ENCODE results near the gene CACNG3.

CACNG3 gene

GRCh38 chr16:24262816-24263215 lies 6.7 kb downstream of the CACNG3 start:
- Histone ChIP-seq H3K79me1 (ENCODE audit: low read length) (no peaks in the 10 kb centered on the region), H3K18ac (ENCODE audit: low read length) (no peak overlapping the region), H3K79me2 (ENCODE audit: control insufficient read depth, insufficient read depth, low read length) (no peaks in the 10 kb centered on the region), H2BK5ac (ENCODE audit: low read length) (no peak overlapping the region), H3K56ac (ENCODE audit: low read length) (no peak overlapping the region), H3K4me2 (ENCODE audit: low read length) (no peak overlapping the region), H4K5ac (ENCODE audit: low read length) (no peak overlapping the region), H3K36me3 (ENCODE audit: control insufficient read depth, insufficient read depth, low read length) (no peaks in the 10 kb centered on the region), H3K4me1 (ENCODE audit: control insufficient read depth, low read depth, low read length) (no peaks in the 10 kb centered on the region), H3K27ac (ENCODE audit: low read depth, low read length) (no peak overlapping the region), H3K27me3 (ENCODE audit: insufficient read depth, low read length, poor library complexity) (no peaks in the 10 kb centered on the region), H3K4ac (ENCODE audit: low read depth, low read length) (no peak overlapping the region), H3K23ac (ENCODE audit: low read length) (no peak overlapping the region), H4K8ac (ENCODE audit: low read depth, low read length) (no peak overlapping the region), H2BK15ac (replicated peaks; ENCODE audit: low read depth) (no peak overlapping the region), H2AK5ac (ENCODE audit: low read length) (no peak overlapping the region), H2BK120ac (ENCODE audit: low read depth, low read length) (no peak overlapping the region), H3K4me3 (ENCODE audit: low read length) (no peak overlapping the region), H3K9ac (ENCODE audit: low read length) (no peak overlapping the region)
- no peak for DNase-seq

GRCh38 chr16:24270721-24271442 lies 14.7 kb downstream of the CACNG3 start:
- H2AK5ac ChIP-seq (ENCODE audit: low read length): no peak overlapping the region
- no peak overlapping the region for H2BK15ac ChIP-seq (replicated peaks; ENCODE audit: low read depth)
- no peaks in the 10 kb centered on the region for H3K79me1 ChIP-seq (ENCODE audit: low read length)
- no peaks in the 10 kb centered on the region for H3K79me2 ChIP-seq (ENCODE audit: control insufficient read depth, insufficient read depth, low read length)
- no peak overlapping the region for H2BK120ac ChIP-seq (ENCODE audit: low read depth, low read length)
- H3K27ac ChIP-seq (ENCODE audit: low read depth, low read length): no peak overlapping the region
- no peak overlapping the region for H2BK5ac ChIP-seq (ENCODE audit: low read length)
- no peak overlapping the region for H3K4me2 ChIP-seq (ENCODE audit: low read length)
- H3K4me3 ChIP-seq (ENCODE audit: low read length): no peak overlapping the region
- H3K36me3 ChIP-seq (ENCODE audit: control insufficient read depth, insufficient read depth, low read length): no peaks in the 10 kb centered on the region
- DNase-seq: peak; percentile 31
- no peak overlapping the region for H3K23ac ChIP-seq (ENCODE audit: low read length)
- WGBS (ENCODE audit: extremely low coverage, insufficient coverage, low lambda C conversion rate): no CpG with 5 or more reads among the region's 7 CpGs
- no peak overlapping the region for H4K8ac ChIP-seq (ENCODE audit: low read depth, low read length)
- no peaks in the 10 kb centered on the region for H3K27me3 ChIP-seq (ENCODE audit: insufficient read depth, low read length, poor library complexity)
- H3K4ac ChIP-seq (ENCODE audit: low read depth, low read length): no peak overlapping the region
- no peak overlapping the region for H3K56ac ChIP-seq (ENCODE audit: low read length)
- no peaks in the 10 kb centered on the region for H3K4me1 ChIP-seq (ENCODE audit: control insufficient read depth, low read depth, low read length)
- H4K5ac ChIP-seq (ENCODE audit: low read length): no peak overlapping the region
- H3K9ac ChIP-seq (ENCODE audit: low read length): no peak overlapping the region
- H3K18ac ChIP-seq (ENCODE audit: low read length): no peak overlapping the region

DNA sequence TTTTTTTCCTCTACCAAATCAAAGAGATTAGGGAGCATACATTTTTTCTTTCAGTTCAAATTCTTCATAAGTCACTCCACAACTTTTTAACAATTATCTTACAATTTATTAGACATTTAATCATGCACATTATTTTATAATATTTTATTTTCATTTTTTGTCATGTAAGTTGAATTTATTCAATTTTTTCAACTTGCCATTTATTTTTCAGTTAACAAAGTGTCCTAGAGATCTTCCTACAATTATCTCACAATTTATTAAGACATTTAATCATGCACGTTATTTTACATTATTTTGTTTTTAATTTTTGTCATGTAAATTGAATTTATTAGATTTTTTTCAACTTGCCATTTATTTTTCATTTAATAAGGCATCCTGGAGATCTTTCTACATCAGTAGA lies 16.2 kb downstream of the CACNG3 start:
- Histone ChIP-seq H2BK5ac (ENCODE audit: low read length) (no peak overlapping the region), H3K36me3 (ENCODE audit: control insufficient read depth, insufficient read depth, low read length) (no peaks in the 10 kb centered on the region)
- WGBS (ENCODE audit: extremely low coverage, insufficient coverage, low lambda C conversion rate): 100% methylated on average over 1 of the region's 1 CpG

DNA sequence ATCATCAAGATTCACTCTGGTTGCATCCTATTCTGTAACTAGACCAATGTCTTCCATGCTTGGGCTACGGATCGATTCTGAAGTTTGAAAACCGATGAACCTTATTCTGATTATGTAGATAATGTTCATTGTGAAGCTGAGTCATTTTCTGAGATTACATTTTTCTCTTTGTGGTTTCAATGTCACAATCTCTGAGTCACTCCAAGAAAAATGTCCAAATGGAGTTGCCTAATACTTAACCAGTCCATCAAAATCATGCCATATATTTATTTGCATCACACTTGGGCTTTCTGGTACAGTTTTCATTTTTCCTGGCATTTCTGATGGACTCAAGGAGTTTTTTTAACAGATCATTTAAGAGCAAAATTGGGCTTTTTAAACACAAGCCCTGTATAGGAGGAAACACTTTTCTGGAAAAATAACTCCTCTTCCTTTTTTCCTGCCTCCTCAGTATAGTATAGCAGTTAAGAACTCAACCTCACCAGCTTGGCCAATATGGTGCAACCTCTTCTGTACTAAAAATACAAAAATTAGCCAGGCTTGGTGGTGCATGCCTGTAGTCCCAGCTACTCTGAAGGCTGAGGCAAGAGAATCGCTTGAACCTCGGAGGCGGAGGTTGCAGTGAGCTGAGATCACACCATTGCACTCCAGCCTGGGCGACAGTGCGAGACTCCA lies 17.5 kb downstream of the CACNG3 start:
- no peak overlapping the region for H3K23ac ChIP-seq (ENCODE audit: low read length)
- no peak overlapping the region for H2BK15ac ChIP-seq (replicated peaks; ENCODE audit: low read depth)
- no peak overlapping the region for H4K5ac ChIP-seq (ENCODE audit: low read length)
- H2BK120ac ChIP-seq (ENCODE audit: low read depth, low read length): no peak overlapping the region
- no peak for DNase-seq
- no CpG with 5 or more reads among the region's 8 CpGs for WGBS (ENCODE audit: extremely low coverage, insufficient coverage, low lambda C conversion rate)
- H3K27me3 ChIP-seq (ENCODE audit: insufficient read depth, low read length, poor library complexity): no peaks in the 10 kb centered on the region
- no peaks in the 10 kb centered on the region for H3K79me2 ChIP-seq (ENCODE audit: control insufficient read depth, insufficient read depth, low read length)
- no peaks in the 10 kb centered on the region for H3K79me1 ChIP-seq (ENCODE audit: low read length)
- H3K4ac ChIP-seq (ENCODE audit: low read depth, low read length): no peak overlapping the region
- no peaks in the 10 kb centered on the region for H3K4me1 ChIP-seq (ENCODE audit: control insufficient read depth, low read depth, low read length)
- H4K8ac ChIP-seq (ENCODE audit: low read depth, low read length): no peak overlapping the region
- H3K27ac ChIP-seq (ENCODE audit: low read depth, low read length): no peak overlapping the region
- H2AK5ac ChIP-seq (ENCODE audit: low read length): no peak overlapping the region
- no peak overlapping the region for H2BK5ac ChIP-seq (ENCODE audit: low read length)
- H3K9ac ChIP-seq (ENCODE audit: low read length): no peak overlapping the region
- no peaks in the 10 kb centered on the region for H3K36me3 ChIP-seq (ENCODE audit: control insufficient read depth, insufficient read depth, low read length)
- no peak overlapping the region for H3K4me3 ChIP-seq (ENCODE audit: low read length)
- no peak overlapping the region for H3K18ac ChIP-seq (ENCODE audit: low read length)
- H3K4me2 ChIP-seq (ENCODE audit: low read length): no peak overlapping the region
- no peak overlapping the region for H3K56ac ChIP-seq (ENCODE audit: low read length)

More for the DNA sequence above, 16.2 kb downstream of the CACNG3 start:
- Histone ChIP-seq H3K27ac (ENCODE audit: low read depth, low read length) (no peak overlapping the region), H2BK15ac (replicated peaks; ENCODE audit: low read depth) (no peak overlapping the region), H4K5ac (ENCODE audit: low read length) (no peak overlapping the region), H3K23ac (ENCODE audit: low read length) (no peak overlapping the region), H3K79me1 (ENCODE audit: low read length) (no peaks in the 10 kb centered on the region), H2AK5ac (ENCODE audit: low read length) (no peak overlapping the region), H3K27me3 (ENCODE audit: insufficient read depth, low read length, poor library complexity) (no peaks in the 10 kb centered on the region), H3K4me3 (ENCODE audit: low read length) (no peak overlapping the region), H3K56ac (ENCODE audit: low read length) (no peak overlapping the region), H3K4ac (ENCODE audit: low read depth, low read length) (no peak overlapping the region), H3K4me1 (ENCODE audit: control insufficient read depth, low read depth, low read length) (no peaks in the 10 kb centered on the region), H2BK120ac (ENCODE audit: low read depth, low read length) (no peak overlapping the region), H4K8ac (ENCODE audit: low read depth, low read length) (no peak overlapping the region), H3K79me2 (ENCODE audit: control insufficient read depth, insufficient read depth, low read length) (no peaks in the 10 kb centered on the region), H3K18ac (ENCODE audit: low read length) (no peak overlapping the region), H3K4me2 (ENCODE audit: low read length) (no peak overlapping the region), H3K9ac (ENCODE audit: low read length) (no peak overlapping the region)
- no peak for DNase-seq

DNA sequence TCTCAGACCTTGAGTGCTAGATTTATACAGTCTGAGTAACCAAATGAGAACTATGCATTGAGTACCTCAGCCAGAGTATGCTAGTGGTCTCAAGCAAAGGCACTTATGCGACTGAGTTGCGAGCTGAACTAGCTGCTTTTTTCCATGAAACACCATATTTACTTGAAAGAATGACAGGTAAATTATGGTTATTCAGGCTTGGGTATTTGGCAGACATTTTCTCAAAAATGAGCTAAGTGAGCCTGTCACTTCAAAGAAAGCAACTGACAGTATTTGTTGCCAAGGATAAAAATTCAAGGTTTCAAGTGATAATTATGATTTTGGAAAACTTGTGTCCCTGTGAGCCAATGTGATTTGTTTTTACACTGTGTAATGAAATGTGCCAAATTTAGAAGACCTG lies 19.3 kb downstream of the CACNG3 start:
- Histone ChIP-seq H3K18ac (ENCODE audit: low read length) (no peak overlapping the region), H2BK120ac (ENCODE audit: low read depth, low read length) (no peak overlapping the region), H2BK15ac (replicated peaks; ENCODE audit: low read depth) (no peak overlapping the region), H3K36me3 (ENCODE audit: control insufficient read depth, insufficient read depth, low read length) (no peaks in the 10 kb centered on the region), H3K4me2 (ENCODE audit: low read length) (no peak overlapping the region), H3K9ac (ENCODE audit: low read length) (no peak overlapping the region), H3K27me3 (ENCODE audit: insufficient read depth, low read length, poor library complexity) (no peaks in the 10 kb centered on the region), H3K4ac (ENCODE audit: low read depth, low read length) (no peak overlapping the region), H3K56ac (ENCODE audit: low read length) (no peak overlapping the region), H2AK5ac (ENCODE audit: low read length) (no peak overlapping the region), H4K5ac (ENCODE audit: low read length) (no peak overlapping the region), H3K23ac (ENCODE audit: low read length) (no peak overlapping the region), H3K4me3 (ENCODE audit: low read length) (no peak overlapping the region), H3K79me1 (ENCODE audit: low read length) (no peaks in the 10 kb centered on the region), H3K4me1 (ENCODE audit: control insufficient read depth, low read depth, low read length) (no peaks in the 10 kb centered on the region), H3K27ac (ENCODE audit: low read depth, low read length) (no peak overlapping the region), H3K79me2 (ENCODE audit: control insufficient read depth, insufficient read depth, low read length) (no peaks in the 10 kb centered on the region), H2BK5ac (ENCODE audit: low read length) (no peak overlapping the region), H4K8ac (ENCODE audit: low read depth, low read length) (no peak overlapping the region)
- DNase-seq: no peak
- no CpG with 5 or more reads among the region's 2 CpGs for WGBS (ENCODE audit: extremely low coverage, insufficient coverage, low lambda C conversion rate)

Measured in mesendoderm (in vitro differentiated cells).